ENCODE measurements around the gene CIITA.
A peak's percentile ranks its signal among the peaks of the same experiment; 100 is the strongest.

CIITA gene

DNA sequence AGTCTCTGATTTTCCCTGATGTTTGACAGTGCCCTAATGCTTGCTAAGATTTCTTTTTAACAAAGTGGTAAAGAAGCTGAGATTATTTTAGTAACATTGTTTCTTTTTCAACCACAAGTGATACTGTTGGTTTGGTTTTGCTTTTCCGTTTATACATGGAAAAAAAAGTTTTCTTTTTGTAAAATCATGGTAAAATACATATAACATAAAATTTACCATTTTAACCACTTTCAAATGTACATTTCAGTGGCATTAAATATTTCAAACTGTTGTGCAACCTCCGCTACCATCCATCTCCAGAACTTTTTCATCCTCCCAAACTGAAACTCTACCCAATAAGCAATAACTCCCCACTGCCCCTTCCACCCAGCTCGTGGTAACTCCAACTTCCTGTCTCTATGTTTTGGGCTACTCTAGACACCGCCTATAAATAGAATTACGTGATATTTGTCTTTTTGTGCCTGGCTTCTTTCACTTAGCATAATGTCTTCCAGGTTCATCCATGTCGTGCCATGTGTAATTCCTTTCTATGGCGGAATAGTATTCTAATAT, 4.6 kb downstream of the CIITA start:
- H3K27me3 Mint-ChIP-seq (ENCODE audit: low read depth), result peaks cover 15% of the 10 kb centered on the region
- peak overlapping the region; percentile 70 for H3K4me3 Mint-ChIP-seq
- peaks cover 57% of the 10 kb centered on the region for H3K4me1 Mint-ChIP-seq (ENCODE audit: low read depth)
- H3K9me3 Mint-ChIP-seq, result no peaks in the 10 kb centered on the region
- H3K27ac Mint-ChIP-seq, result peak overlapping the region; percentile 62
- H3K36me3 Mint-ChIP-seq (ENCODE audit: low read depth), result peaks cover 20% of the 10 kb centered on the region

DNA sequence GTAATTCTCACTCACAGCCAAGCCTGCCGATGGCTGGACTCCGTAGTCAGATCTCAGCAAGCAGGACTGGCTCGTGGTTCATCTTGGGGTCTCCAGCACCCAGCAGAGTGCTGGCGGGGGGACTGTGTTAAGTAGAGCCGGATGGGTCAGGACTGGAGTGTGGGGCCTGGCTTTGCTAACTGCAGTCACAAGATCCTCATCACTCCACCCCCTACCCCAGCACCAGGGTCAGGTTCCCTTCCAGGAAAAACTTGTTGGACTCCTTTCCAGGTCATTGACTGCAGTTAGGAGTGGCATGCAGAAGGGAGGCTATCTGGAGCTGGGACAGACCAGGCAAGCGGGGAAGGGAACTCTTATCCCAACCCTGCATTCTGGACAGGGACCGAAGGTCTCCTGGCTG, 6.0 kb downstream of the CIITA start:
- peaks cover 21% of the 10 kb centered on the region for H3K36me3 Mint-ChIP-seq (ENCODE audit: low read depth)
- peaks cover 49% of the 10 kb centered on the region for H3K4me1 Mint-ChIP-seq (ENCODE audit: low read depth)
- peaks cover 18% of the 10 kb centered on the region for H3K27me3 Mint-ChIP-seq (ENCODE audit: low read depth)
- H3K9me3 Mint-ChIP-seq, result no peaks in the 10 kb centered on the region
- H3K4me3 Mint-ChIP-seq, result no peak overlapping the region
- H3K27ac Mint-ChIP-seq, result no peak overlapping the region

- H3K36me3 Mint-ChIP-seq (ENCODE audit: low read depth), result peaks cover 19% of the 10 kb centered on the region
- H3K9me3 Mint-ChIP-seq, result no peaks in the 10 kb centered on the region
- H3K4me1 Mint-ChIP-seq (ENCODE audit: low read depth), result peaks cover 35% of the 10 kb centered on the region
- H3K4me3 Mint-ChIP-seq, result no peak overlapping the region
- H3K27ac Mint-ChIP-seq, result no peak overlapping the region
- peaks cover 19% of the 10 kb centered on the region for H3K27me3 Mint-ChIP-seq (ENCODE audit: low read depth)
These were observed 8.2 kb downstream of the CIITA start for GRCh38 chr16:10885246-10885645.

DNA sequence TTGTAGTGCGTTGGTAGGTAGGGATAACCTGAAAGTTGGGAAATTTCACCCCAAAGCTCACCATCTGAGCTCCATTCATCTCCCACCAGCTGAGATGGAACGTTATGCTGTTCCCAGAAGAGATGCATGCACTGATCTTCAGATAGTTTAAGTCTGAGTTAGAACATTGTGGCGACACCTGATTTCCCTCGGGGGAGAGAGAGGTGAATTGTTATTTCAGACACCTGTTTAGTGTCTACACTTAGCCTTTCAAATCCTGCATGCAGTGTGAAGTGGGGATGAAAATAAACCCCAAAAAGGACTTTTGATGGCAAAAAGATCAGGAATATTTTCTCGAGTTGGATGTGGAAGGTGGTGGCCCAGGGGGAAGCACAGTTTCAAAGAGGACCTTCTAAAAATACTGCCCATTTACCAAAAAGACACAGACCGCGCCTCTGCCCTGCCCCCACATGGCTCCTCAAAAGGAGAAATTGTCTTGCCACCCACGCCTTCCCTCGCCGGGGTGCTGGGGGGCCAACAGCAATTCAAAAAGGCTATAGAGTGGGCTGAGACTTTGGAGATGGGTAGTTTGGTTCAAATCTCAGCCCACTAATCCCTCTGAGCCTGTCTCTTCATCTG, 11.4 kb downstream of the CIITA start:
- H3K4me3 Mint-ChIP-seq, result no peak overlapping the region
- peaks cover 13% of the 10 kb centered on the region for H3K27me3 Mint-ChIP-seq (ENCODE audit: low read depth)
- peaks cover 18% of the 10 kb centered on the region for H3K4me1 Mint-ChIP-seq (ENCODE audit: low read depth)
- peaks cover 16% of the 10 kb centered on the region for H3K36me3 Mint-ChIP-seq (ENCODE audit: low read depth)
- H3K9me3 Mint-ChIP-seq, result no peaks in the 10 kb centered on the region
- H3K27ac Mint-ChIP-seq, result no peak overlapping the region

GRCh38 chr16:10889855-10890254, 12.9 kb downstream of the CIITA start:
- H3K27ac Mint-ChIP-seq, result no peak overlapping the region
- H3K27me3 Mint-ChIP-seq (ENCODE audit: low read depth), result peaks cover 13% of the 10 kb centered on the region
- no peak overlapping the region for H3K4me3 Mint-ChIP-seq
- no peaks in the 10 kb centered on the region for H3K9me3 Mint-ChIP-seq
- H3K4me1 Mint-ChIP-seq (ENCODE audit: low read depth), result peaks cover 14% of the 10 kb centered on the region
- peaks cover 14% of the 10 kb centered on the region for H3K36me3 Mint-ChIP-seq (ENCODE audit: low read depth)

GRCh38 chr16:10892782-10893318, 15.8 kb downstream of the CIITA start:
- Mint-ChIP-seq H3K4me1 (ENCODE audit: low read depth) (peaks cover 4% of the 10 kb centered on the region), H3K4me3 (no peak overlapping the region), H3K36me3 (ENCODE audit: low read depth) (peaks cover 23% of the 10 kb centered on the region), H3K9me3 (no peaks in the 10 kb centered on the region), H3K27ac (no peak overlapping the region), H3K27me3 (ENCODE audit: low read depth) (peaks cover 6% of the 10 kb centered on the region)

- no peak overlapping the region for H3K4me3 Mint-ChIP-seq
- no peaks in the 10 kb centered on the region for H3K9me3 Mint-ChIP-seq
- H3K4me1 Mint-ChIP-seq (ENCODE audit: low read depth), result peaks cover 4% of the 10 kb centered on the region
- no peaks in the 10 kb centered on the region for H3K27me3 Mint-ChIP-seq (ENCODE audit: low read depth)
- peaks cover 36% of the 10 kb centered on the region for H3K36me3 Mint-ChIP-seq (ENCODE audit: low read depth)
- H3K27ac Mint-ChIP-seq, result no peak overlapping the region
These were observed 18.3 kb downstream of the CIITA start for GRCh38 chr16:10895053-10895946.

DNA sequence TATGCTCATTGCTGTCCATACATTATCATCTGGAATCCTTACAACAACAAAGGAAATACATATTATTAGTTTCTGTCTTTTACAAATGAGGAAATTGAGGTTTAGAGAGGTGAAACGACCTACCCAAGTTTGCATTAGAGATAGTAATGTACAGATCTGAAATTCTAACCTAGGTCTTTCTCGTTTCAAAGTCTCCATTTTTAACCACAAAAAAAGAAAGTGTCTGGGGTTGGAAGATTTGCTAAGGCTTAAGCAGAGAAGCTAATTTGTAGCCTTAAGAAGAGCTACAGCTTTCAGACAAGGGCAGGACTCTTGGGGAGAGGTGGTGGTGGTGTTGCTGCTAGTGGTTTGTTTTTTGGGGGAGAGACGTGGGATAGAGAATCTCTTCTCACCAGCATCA, 19.2 kb downstream of the CIITA start:
- Mint-ChIP-seq H3K4me3 (no peak overlapping the region), H3K36me3 (ENCODE audit: low read depth) (peaks cover 35% of the 10 kb centered on the region), H3K27ac (no peak overlapping the region), H3K27me3 (ENCODE audit: low read depth) (no peaks in the 10 kb centered on the region), H3K4me1 (ENCODE audit: low read depth) (peaks cover 4% of the 10 kb centered on the region), H3K9me3 (no peaks in the 10 kb centered on the region)

DNA sequence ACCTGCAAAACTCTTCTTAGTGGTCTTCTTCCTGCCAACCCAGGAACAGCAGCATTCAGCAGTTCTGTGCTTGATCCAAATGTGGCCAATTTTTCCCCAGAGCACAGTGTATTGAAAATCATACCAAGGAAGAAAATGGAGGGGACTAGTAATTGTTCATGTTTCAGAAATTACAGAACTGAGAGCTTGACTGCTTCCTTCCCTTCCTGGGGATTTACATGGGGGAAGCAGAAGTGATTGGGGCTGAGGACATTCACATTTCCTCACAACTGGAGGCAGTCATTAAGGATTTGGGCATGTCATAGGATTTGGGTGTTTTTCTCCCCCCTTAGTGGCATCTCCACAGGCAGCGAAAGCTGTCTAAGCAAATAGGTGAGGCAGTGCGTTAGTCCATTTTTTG, 19.7 kb downstream of the CIITA start:
- no peaks in the 10 kb centered on the region for H3K27me3 Mint-ChIP-seq (ENCODE audit: low read depth)
- H3K4me1 Mint-ChIP-seq (ENCODE audit: low read depth), result peaks cover 1% of the 10 kb centered on the region
- no peak overlapping the region for H3K4me3 Mint-ChIP-seq
- no peak overlapping the region for H3K27ac Mint-ChIP-seq
- H3K36me3 Mint-ChIP-seq (ENCODE audit: low read depth), result peaks cover 40% of the 10 kb centered on the region
- no peaks in the 10 kb centered on the region for H3K9me3 Mint-ChIP-seq

- no peaks in the 10 kb centered on the region for H3K9me3 Mint-ChIP-seq
- no peak overlapping the region for H3K4me3 Mint-ChIP-seq
- H3K27ac Mint-ChIP-seq, result no peak overlapping the region
- H3K36me3 Mint-ChIP-seq (ENCODE audit: low read depth), result peaks cover 41% of the 10 kb centered on the region
- H3K27me3 Mint-ChIP-seq (ENCODE audit: low read depth), result no peaks in the 10 kb centered on the region
- H3K4me1 Mint-ChIP-seq (ENCODE audit: low read depth), result no peaks in the 10 kb centered on the region
These were observed 20.1 kb downstream of the CIITA start for GRCh38 chr16:10897134-10897533.

DNA sequence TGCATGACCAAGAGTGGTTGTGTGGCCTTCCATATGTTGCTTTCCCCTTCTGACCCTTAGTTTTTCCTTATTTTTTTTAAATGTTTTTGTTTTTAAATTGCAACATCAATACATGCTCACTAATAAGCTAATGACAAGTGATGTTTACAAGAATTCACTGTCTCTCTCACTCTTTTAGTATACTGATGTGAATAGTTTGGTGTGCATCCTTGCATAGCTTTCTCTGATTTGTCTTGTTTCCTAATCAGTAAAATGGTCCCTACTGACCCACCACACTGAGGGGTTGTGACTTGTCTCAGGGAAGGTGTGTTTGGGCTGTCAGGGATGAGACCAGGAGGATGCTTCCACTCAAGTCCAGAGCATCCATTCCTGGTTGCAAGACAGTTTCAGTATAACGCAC, 26.0 kb downstream of the CIITA start:
- Mint-ChIP-seq H3K36me3 (ENCODE audit: low read depth) (peaks cover 44% of the 10 kb centered on the region), H3K27ac (no peak overlapping the region), H3K4me3 (no peak overlapping the region), H3K4me1 (ENCODE audit: low read depth) (no peaks in the 10 kb centered on the region), H3K27me3 (ENCODE audit: low read depth) (no peaks in the 10 kb centered on the region), H3K9me3 (peaks cover 6% of the 10 kb centered on the region)

DNA sequence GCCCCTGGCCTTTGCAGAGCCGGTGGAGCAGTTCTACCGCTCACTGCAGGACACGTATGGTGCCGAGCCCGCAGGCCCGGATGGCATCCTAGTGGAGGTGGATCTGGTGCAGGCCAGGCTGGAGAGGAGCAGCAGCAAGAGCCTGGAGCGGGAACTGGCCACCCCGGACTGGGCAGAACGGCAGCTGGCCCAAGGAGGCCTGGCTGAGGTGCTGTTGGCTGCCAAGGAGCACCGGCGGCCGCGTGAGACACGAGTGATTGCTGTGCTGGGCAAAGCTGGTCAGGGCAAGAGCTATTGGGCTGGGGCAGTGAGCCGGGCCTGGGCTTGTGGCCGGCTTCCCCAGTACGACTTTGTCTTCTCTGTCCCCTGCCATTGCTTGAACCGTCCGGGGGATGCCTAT, 29.5 kb downstream of the CIITA start:
- no peak overlapping the region for H3K27ac Mint-ChIP-seq

GRCh38 chr16:10906914-10907756, 30.1 kb downstream of the CIITA start:
- Mint-ChIP-seq H3K36me3 (ENCODE audit: low read depth) (peaks cover 26% of the 10 kb centered on the region), H3K4me1 (ENCODE audit: low read depth) (no peaks in the 10 kb centered on the region), H3K27ac (no peak overlapping the region), H3K9me3 (peaks cover 6% of the 10 kb centered on the region), H3K27me3 (ENCODE audit: low read depth) (no peaks in the 10 kb centered on the region), H3K4me3 (no peak overlapping the region)

More for the DNA sequence above, 29.5 kb downstream of the CIITA start:
- Mint-ChIP-seq H3K4me3 (no peak overlapping the region), H3K4me1 (ENCODE audit: low read depth) (no peaks in the 10 kb centered on the region), H3K36me3 (ENCODE audit: low read depth) (peaks cover 29% of the 10 kb centered on the region), H3K9me3 (peaks cover 6% of the 10 kb centered on the region), H3K27me3 (ENCODE audit: low read depth) (no peaks in the 10 kb centered on the region)

DNA sequence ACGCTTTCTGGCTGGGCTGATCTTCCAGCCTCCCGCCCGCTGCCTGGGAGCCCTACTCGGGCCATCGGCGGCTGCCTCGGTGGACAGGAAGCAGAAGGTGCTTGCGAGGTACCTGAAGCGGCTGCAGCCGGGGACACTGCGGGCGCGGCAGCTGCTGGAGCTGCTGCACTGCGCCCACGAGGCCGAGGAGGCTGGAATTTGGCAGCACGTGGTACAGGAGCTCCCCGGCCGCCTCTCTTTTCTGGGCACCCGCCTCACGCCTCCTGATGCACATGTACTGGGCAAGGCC, 30.7 kb downstream of the CIITA start:
- H3K9me3 Mint-ChIP-seq, result peaks cover 5% of the 10 kb centered on the region
- H3K36me3 Mint-ChIP-seq (ENCODE audit: low read depth), result peaks cover 23% of the 10 kb centered on the region
- H3K27me3 Mint-ChIP-seq (ENCODE audit: low read depth), result no peaks in the 10 kb centered on the region
- no peak overlapping the region for H3K27ac Mint-ChIP-seq
- no peak overlapping the region for H3K4me3 Mint-ChIP-seq
- no peaks in the 10 kb centered on the region for H3K4me1 Mint-ChIP-seq (ENCODE audit: low read depth)

All from T-helper 1 cell treated with Interleukin-12 subunit alpha and Interleukin-12 subunit beta and Interleukin-4 antibody, amounts not matched to agents 30 μg/mL and 1 μg/mL, for 36 hours (primary cell).